Endothelial cell (in vitro differentiated cells): ENCODE results near the gene NCK2. TPM values are rescaled to one million over a fixed set of nuclear protein-coding genes. Genes with fewer than 3 reads are reported as not detected.

Source experiments
- DNase-seq: peaks from one replicate; pipeline ENCODE4 v3.0.0; 2021; ENCODE audit warnings: low spot score
- H3K27ac Mint-ChIP-seq: one replicate; pipeline ENCODE4 v1.8.0; 2021; ENCODE audit warnings: mixed read lengths, inconsistent platforms; ENCODE audit not compliant: unreplicated experiment
- H3K27me3 Mint-ChIP-seq: one replicate; pipeline ENCODE4 v1.8.0; 2021; ENCODE audit warnings: mild to moderate bottlenecking, moderate library complexity, mixed read lengths, inconsistent platforms; ENCODE audit not compliant: unreplicated experiment
- H3K36me3 Mint-ChIP-seq: one replicate; pipeline ENCODE4 v1.8.0; 2021; ENCODE audit warnings: mild to moderate bottlenecking, low read depth, mixed read lengths, inconsistent platforms; ENCODE audit not compliant: unreplicated experiment
- H3K4me1 Mint-ChIP-seq: one replicate; pipeline ENCODE4 v1.8.0; 2021; ENCODE audit warnings: mild to moderate bottlenecking, mixed read lengths, inconsistent platforms; ENCODE audit not compliant: unreplicated experiment
- H3K4me3 Mint-ChIP-seq: one replicate; pipeline ENCODE4 v1.8.0; 2021; ENCODE audit warnings: mild to moderate bottlenecking, mixed read lengths, inconsistent platforms; ENCODE audit not compliant: unreplicated experiment
- H3K9me3 Mint-ChIP-seq: one replicate; pipeline ENCODE4 v1.8.0; 2021; ENCODE audit warnings: mixed read lengths, inconsistent platforms; ENCODE audit not compliant: unreplicated experiment
- total RNA-seq: library from RNA; stranded (reverse); fragmentation: NEBNext Ultra II Directional; extraction: Animal tissue kit (Norgen Biotek cat#: 25700); gene quantifications from one replicate; pipeline ENCODE4 v1.2.1, GENCODE V29; 2021; ENCODE audit not compliant: unreplicated experiment
- TF ChIP-seq, protein P1 (sequence below): fragments of 200-600 bp; sonication (generic); IDR thresholded peaks from one replicate; pipeline ENCODE4 v1.5.0; 2021; ENCODE audit warnings: antibody characterized with exemption; ENCODE audit not compliant: unreplicated experiment

NCK2 gene
- total RNA-seq, 1 donor from 2014 or later = 93.7 TPM

DNA sequence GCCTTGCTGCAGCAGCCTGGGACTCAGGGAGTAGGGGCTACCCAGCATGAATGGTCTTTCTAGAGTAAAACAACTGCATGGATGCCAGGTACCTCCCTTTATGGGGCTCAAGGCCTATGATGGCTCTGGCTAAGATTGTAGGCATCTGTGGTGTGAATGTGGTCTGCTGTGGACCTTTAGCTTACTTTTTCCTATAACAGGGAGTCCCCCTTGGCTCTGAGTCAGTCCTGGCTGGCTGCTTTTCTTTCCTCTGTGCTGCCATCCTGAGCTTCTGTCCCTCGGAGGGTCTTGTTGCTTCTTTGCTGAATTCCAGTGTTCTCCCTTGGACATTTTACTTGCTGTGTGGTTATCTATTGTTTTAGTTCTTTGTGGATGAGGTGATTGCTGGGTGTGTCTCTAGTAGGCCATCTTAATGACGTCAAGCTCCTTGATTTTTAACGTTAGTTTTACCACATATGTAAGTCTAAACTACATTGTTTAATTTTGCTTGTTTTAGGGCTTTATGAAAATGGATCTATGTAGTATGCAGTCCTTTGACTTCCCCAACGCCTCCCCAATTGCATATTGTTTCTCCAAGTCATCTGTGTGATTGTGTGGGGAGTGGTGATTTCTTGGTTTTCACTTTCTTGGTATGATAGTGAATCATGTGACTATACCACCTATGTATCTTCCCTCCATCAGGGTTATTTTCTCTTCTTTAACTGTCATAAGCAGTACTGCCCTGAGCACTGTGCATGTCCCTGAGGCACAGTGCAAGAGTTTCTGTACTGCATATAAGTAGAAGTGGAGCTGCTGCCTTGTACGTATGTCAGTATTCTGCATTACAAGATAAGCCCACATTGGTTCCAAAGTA, 92.4 kb downstream of the NCK2 start:
- TF ChIP-seq, protein P1, sequence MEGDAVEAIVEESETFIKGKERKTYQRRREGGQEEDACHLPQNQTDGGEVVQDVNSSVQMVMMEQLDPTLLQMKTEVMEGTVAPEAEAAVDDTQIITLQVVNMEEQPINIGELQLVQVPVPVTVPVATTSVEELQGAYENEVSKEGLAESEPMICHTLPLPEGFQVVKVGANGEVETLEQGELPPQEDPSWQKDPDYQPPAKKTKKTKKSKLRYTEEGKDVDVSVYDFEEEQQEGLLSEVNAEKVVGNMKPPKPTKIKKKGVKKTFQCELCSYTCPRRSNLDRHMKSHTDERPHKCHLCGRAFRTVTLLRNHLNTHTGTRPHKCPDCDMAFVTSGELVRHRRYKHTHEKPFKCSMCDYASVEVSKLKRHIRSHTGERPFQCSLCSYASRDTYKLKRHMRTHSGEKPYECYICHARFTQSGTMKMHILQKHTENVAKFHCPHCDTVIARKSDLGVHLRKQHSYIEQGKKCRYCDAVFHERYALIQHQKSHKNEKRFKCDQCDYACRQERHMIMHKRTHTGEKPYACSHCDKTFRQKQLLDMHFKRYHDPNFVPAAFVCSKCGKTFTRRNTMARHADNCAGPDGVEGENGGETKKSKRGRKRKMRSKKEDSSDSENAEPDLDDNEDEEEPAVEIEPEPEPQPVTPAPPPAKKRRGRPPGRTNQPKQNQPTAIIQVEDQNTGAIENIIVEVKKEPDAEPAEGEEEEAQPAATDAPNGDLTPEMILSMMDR = no peak
- Mint-ChIP-seq H3K4me3 (peak overlapping the region; percentile 29), H3K27ac (no peak overlapping the region), H3K9me3 (no peaks in the 10 kb centered on the region), H3K27me3 (peaks cover 2% of the 10 kb centered on the region), H3K4me1 (peaks cover 35% of the 10 kb centered on the region), H3K36me3 (peaks cover 11% of the 10 kb centered on the region)
- DNase-seq = no peak

DNA sequence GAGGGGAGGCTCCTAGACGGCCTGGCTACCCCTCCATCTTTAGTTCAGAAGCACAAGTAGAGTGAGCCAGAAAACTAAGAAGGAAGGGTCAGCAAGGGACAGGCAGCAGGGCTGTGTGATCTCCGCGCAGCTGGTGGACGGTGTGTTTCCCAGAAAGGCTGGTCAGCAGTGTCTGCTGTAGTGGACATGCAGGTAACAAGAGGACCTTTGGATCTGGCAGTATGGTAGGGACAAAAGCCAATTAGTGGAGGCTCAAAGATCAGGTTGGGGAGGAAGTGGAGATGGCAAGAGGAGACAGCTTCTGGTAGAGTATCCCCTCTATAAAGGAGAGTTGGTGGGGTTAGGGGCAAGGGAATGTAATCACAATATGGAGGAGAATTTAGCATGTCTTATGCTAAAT, 95.1 kb downstream of the NCK2 start:
- TF ChIP-seq, protein P1 = no peak
- Mint-ChIP-seq H3K36me3 (peaks cover 11% of the 10 kb centered on the region), H3K27me3 (peaks cover 2% of the 10 kb centered on the region), H3K9me3 (no peaks in the 10 kb centered on the region), H3K4me1 (peaks cover 39% of the 10 kb centered on the region), H3K4me3 (no peak overlapping the region), H3K27ac (no peak overlapping the region)
- DNase-seq = no peak

DNA sequence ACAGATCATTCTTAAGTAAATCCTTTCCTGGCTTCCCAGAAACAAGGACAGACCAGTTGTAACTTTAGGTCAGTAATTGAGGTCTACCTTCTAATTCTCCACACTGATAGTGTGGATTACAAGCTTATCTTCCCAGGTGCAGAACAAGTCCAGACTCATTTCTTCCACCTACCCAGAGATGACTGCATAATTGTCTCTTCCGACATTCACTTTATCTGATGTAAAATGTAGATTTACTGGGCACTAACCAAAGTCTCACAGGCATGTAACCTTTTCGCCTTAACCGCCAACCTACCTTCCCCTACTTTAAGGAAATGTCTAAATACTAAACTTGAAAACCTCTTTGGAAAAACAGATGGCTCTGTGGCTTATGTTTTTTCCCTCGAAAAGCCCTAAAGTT, 96.2 kb downstream of the NCK2 start:
- Mint-ChIP-seq H3K4me3 (no peak overlapping the region), H3K27me3 (peaks cover 2% of the 10 kb centered on the region), H3K4me1 (peaks cover 34% of the 10 kb centered on the region), H3K9me3 (no peaks in the 10 kb centered on the region), H3K36me3 (peaks cover 10% of the 10 kb centered on the region), H3K27ac (no peak overlapping the region)
- DNase-seq = no peak
- TF ChIP-seq, protein P1 = no peak

DNA sequence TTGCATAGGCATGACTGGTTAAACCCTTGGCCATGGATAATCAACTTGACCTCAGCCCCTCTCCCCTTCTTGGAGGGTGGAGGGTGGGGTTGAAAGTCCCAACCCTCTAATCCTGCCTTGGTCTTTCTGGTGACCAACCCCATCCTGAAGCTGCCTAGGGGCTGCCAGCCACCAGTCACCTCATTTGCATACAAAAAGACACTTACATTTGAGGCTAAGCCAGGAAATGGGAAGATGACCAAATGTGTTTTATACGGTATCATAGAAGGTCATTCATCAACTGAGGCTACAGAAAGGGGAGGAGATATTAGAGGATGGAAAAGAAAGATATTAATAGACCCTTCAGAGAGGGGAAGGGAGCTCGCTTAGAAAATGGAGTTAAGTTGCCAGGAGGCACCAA, 96.8 kb downstream of the NCK2 start:
- H3K27ac Mint-ChIP-seq = no peak overlapping the region
- H3K4me1 Mint-ChIP-seq = peaks cover 34% of the 10 kb centered on the region
- peaks cover 6% of the 10 kb centered on the region for H3K36me3 Mint-ChIP-seq
- H3K9me3 Mint-ChIP-seq = no peaks in the 10 kb centered on the region
- DNase-seq = no peak
- peaks cover 2% of the 10 kb centered on the region for H3K27me3 Mint-ChIP-seq
- H3K4me3 Mint-ChIP-seq = no peak overlapping the region
- TF ChIP-seq, protein P1 = no peak

DNA sequence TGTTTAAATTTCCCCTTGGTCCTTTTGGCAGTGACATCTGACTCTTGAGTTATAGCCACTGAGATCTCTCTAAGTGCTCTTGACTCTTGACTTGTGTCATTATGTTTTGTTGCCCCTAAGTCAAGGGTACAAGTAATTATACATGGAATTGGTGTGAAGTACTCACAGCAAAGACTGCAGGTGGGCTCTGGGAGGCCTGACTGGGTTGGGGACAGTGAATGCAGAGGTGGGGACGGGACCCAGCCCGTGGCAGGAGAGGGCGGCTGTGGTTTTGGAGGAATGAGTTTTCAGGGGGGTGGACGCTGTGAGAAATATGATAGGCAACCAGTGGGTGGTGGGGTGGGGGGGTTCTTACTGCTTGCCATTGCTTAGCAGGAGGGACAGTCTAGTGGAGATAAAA, 97.8 kb downstream of the NCK2 start:
- H3K4me1 Mint-ChIP-seq = peaks cover 31% of the 10 kb centered on the region
- DNase-seq = no peak
- TF ChIP-seq, protein P1 = no peak
- H3K9me3 Mint-ChIP-seq = no peaks in the 10 kb centered on the region
- no peak overlapping the region for H3K4me3 Mint-ChIP-seq
- peaks cover 2% of the 10 kb centered on the region for H3K27me3 Mint-ChIP-seq
- peak overlapping the region; percentile 14 for H3K27ac Mint-ChIP-seq
- H3K36me3 Mint-ChIP-seq = peaks cover 6% of the 10 kb centered on the region
